Measurements from ENCODE around the gene KRTAP4-4. TPM values are rescaled to one million over a fixed set of nuclear protein-coding genes. Genes with fewer than 3 reads are reported as not detected.
"Not testable (repeated sequence)": the region's sequence is repeated elsewhere in the genome, so short reads cannot be mapped to it uniquely, and the experiment has no call there.

KRTAP4-4 gene
- not detected in 2 replicates for total RNA-seq (2014; rRNA removed; shearing (Covaris generic))

- DNase-seq (ENCODE audit: low spot score), result no peak
These were observed at the start of gene KRTAP4-4 for GRCh38 chr17:41160648-41161047. KRTAP4-4 (minus strand) TSS chr17:41160748; CDS start chr17:41160691, 57 bp downstream.

- DNase-seq (ENCODE audit: low spot score), result no peak
These were observed 39.0 kb upstream of the KRTAP4-4 start for GRCh38 chr17:41199421-41200078.

DNA sequence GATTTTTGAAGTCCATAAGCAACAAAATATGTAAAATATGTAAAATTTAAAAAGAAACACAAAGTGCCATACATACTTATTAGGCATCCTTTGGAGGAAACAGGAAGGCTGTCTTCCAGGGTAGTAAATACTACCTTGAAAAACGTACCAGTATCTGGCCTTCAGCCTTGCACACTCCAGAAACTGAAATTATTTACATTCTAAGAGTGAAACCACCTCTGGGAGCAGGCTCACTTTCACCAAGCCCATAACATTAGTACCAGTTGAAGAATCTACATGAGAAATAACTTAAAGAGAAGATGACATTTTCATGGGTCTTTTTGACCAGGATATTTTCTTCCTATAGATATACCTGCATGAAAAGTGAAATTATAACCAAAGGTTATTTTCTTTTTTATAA lies 35.5 kb upstream of the KRTAP4-4 start:
- no peak for DNase-seq (ENCODE audit: low spot score)

GRCh38 chr17:41190328-41190727 lies 29.8 kb upstream of the KRTAP4-4 start:
- DNase-seq (ENCODE audit: low spot score), result no peak

DNA sequence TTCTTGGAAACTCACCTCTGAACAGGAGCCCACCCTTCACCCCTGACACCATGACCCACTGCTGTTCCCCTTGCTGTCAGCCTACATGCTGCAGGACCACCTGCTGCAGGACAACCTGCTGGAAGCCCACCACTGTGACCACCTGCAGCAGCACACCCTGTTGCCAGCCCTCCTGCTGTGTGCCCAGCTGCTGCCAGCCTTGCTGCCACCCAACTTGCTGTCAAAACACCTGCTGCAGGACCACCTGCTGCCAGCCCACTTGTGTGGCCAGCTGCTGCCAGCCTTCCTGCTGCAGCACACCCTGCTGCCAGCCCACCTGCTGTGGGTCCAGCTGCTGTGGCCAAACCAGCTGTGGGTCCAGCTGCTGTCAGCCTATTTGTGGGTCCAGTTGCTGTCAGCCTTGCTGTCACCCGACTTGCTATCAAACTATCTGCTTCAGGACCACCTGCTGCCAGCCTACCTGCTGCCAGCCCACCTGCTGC lies 29.3 kb upstream of the KRTAP4-4 start, which contains the start of gene KRTAP9-1:
TSS of gene KRTAP9-1 (plus strand) at position 51 of the 482 bp plus-strand sequence. CDS start at position 51, 0 bp downstream.
- DNase-seq (ENCODE audit: low spot score), result not testable (repeated sequence)

GRCh38 chr17:41186872-41187271 lies 26.3 kb upstream of the KRTAP4-4 start:
- DNase-seq (ENCODE audit: low spot score), result no peak

- no peak for DNase-seq (ENCODE audit: low spot score)
These were observed 24.5 kb upstream of the KRTAP4-4 start for GRCh38 chr17:41185001-41185400.

DNA sequence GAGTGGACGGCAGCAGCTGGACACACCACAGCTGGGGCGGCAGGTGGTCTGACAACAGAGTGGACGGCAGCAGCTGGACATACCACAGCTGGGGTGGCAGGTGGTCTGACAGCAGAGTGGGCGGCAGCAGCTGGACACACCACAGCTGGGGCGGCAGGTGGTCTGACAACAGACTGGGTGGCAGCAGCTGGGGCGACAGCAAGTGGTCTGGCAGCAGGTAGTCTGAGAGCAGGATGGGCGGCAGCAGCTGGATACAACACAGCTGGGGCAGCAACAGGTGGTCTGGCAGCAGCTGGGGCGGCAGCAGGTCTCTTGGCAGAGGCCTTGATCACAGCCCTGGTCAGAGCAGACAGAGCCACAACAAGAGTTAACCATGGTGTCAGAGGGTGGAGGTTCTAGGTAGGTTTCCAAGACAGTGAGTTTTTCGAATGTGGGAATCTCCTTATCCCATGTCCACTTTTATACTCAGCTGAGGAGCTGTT lies 24.0 kb upstream of the KRTAP4-4 start, which contains the start of gene KRTAP4-1:
TSS of gene KRTAP4-1 (minus strand) at position 432 of the 482 bp plus-strand sequence. CDS start at position 375, 57 bp downstream.
- DNase-seq (ENCODE audit: low spot score), result no peak

DNA sequence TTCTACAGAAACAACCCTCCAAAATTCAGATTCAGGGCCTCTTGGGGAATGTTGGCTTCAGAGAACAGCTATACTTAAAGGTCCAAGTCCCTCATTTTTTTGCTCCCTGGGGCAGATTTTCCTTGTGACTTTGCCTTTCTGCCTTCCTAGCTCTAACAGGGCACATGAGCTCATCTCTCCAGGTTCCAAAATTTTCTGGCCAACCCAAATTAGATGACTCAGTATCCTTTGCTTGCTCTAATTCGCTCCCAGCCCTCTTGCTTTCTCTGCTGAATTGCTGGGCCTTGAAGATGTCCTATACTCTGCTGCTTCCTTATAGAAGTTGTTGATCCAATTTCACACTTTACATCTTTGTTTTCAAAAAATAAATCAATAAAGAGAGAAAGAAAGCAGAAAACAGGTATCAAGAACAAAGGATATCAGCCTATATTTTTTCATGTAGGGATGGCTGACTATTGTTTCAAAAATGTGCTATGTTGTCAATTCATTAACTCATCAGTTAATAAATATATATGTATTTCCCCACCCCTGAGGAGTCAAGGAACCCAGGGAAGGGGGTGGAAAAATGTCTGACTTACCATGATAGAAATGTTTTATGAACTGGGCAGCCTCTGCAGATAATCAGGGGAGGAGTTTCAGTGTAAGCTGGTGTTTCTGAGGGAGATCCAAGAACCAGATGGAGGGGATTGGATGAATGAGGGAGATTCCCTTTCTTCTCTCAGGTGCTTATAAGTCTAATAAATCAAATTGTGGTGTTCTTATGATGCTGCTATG lies 18.5 kb upstream of the KRTAP4-4 start:
- no peak for DNase-seq (ENCODE audit: low spot score)

DNA sequence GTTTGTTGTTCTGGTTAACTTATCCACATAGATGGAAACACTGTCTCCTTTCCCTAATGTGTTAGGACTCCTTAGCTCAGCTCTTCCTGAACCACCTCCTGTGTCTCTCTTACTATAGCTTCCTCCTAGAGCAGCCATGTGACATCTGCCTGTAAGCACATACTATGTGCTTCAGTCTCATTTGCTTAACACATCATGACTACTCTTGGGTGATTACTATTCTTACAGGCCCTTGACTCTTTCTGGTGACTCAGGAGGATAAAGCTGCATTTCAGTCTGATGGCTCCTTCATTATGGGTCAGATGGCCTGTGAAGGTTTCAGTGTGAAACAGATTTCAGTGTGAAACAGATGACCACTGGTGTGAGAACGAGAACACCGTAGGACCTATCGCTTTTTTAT lies 17.8 kb upstream of the KRTAP4-4 start:
- DNase-seq (ENCODE audit: low spot score), result no peak

- no peak for DNase-seq (ENCODE audit: low spot score)
These were observed 17.3 kb upstream of the KRTAP4-4 start, which contains the start of gene KRTAP4-2 for GRCh38 chr17:41177727-41178271. KRTAP4-2 (minus strand) TSS chr17:41178221; CDS start chr17:41178164, 57 bp downstream.

DNA sequence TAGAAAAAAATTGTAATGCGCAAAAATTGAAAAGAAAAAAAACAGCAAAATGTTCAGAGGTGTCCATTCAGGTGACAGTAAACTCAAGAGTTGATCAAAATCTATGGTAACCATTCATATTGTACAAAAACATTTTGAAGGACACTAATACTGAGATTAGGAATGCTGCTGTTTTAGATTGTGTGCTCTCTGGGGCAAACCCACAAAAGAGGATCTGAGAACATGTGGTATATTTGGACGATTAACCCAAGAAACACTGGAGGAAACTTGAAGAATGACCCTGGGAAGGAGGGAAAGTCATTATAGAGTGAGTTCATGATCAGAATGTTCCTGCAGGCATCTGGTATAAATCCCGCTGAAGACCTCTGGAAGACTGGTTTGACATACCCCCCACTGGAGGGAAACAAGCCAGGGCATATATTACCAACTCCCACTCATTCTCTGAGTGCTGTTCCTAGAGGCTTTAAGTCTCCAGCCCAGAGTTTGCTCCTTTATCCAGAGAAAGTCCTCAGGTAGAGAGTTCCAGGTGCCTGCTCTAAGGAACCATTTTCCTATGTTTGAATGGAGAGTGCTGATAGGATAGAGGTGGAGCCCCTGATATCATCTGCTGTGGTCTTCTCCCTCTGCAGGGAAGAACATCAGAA lies 16.3 kb upstream of the KRTAP4-4 start:
- DNase-seq (ENCODE audit: low spot score), result no peak

GRCh38 chr17:41171886-41172285 lies 11.3 kb upstream of the KRTAP4-4 start:
- no peak for DNase-seq (ENCODE audit: low spot score)

DNA sequence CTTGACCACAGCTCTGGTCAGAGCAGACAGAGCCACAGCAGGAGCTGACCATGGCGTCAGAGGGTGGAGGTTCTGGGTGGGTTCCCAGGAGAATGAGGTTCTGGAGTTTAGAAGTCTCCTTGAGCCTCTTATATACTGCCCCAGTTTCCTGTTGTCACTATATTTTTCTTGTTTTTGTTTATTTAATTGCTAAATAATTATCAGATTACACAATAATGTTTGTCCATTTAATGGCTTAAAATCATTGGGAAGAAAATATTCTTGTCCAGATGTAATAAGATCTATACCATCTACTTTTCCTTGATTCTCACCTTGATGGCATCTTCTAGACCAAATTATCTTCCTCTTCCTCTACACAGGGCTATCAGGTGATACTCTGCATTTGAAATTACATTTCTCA lies 7.6 kb upstream of the KRTAP4-4 start, which contains the start of gene KRTAP4-3:
TSS of gene KRTAP4-3 (minus strand) at position 101 of the 400 bp plus-strand sequence. CDS start at position 52, 49 bp downstream.
- no peak for DNase-seq (ENCODE audit: low spot score)

DNA sequence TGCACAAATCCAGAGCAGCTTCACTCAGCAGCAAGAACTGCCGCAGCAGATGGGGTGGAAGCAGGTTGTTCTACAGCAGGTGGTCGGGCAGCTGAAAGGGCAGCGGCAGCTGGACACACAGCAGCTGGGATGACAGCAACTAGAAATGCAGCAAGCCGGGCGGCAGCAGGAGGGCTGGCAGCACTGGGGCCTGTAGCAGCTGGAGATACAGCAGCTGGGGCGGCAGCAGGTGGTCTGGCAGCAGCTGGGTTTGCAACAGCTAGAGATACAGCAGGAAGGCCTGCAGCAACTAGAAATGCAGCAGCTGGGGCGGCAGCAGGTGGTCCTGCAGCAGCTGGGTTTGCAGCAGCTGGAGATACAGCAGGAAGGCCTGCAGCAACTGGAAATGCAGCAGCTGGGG lies 7.0 kb upstream of the KRTAP4-4 start:
- no peak for DNase-seq (ENCODE audit: low spot score)

- no peak for DNase-seq (ENCODE audit: low spot score)
These were observed 3.3 kb upstream of the KRTAP4-4 start for GRCh38 chr17:41163828-41164227.

- DNase-seq (ENCODE audit: low spot score), result not testable (repeated sequence)
These were observed 358 bp downstream of the KRTAP4-4 start for GRCh38 chr17:41160190-41160589.

- no peak for DNase-seq (ENCODE audit: low spot score)
These were observed 6.7 kb downstream of the KRTAP4-4 start for GRCh38 chr17:41153856-41154255.

DNA sequence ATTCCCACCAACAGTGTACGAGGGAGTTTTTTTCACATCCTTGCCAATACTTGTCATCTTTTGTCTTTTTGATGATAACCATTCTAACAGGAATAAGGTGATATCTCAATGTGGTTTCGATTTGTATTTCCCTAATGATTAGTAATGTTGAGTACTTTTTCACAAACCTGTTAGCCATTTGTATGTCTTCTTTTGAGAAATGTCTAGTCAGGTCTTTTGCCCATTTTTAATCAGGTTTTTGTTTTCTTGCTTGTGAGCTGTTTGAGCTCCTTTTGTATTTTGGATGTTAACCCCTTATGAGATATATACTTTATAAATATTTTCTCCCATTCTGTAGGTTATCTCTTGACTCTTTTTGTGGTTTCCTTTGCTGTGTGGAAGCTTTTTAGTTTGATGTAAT lies 9.0 kb downstream of the KRTAP4-4 start:
- DNase-seq (ENCODE audit: low spot score), result no peak

- DNase-seq (ENCODE audit: low spot score), result no peak
These were observed 10.5 kb downstream of the KRTAP4-4 start for GRCh38 chr17:41150026-41150425.

GRCh38 chr17:41149652-41149985 lies 10.9 kb downstream of the KRTAP4-4 start, which contains the start of gene KRTAP4-5:
KRTAP4-5 (minus strand) TSS chr17:41149825; CDS start chr17:41149767, 58 bp downstream.
- no peak for DNase-seq (ENCODE audit: low spot score)

Measured in H4 (cell line).